Calu3 (cell line): ENCODE measurements around the gene CFAP97D2. TPM values are rescaled to one million over a fixed set of nuclear protein-coding genes. Genes with fewer than 3 reads are reported as not detected.
"Not testable (repeated sequence)": the region's sequence is repeated elsewhere in the genome, so short reads cannot be mapped to it uniquely, and the experiment has no call there.

Source experiments
- BruUV-seq: library from RNA; stranded (reverse); fragments of 400-500 nt; replicated peaks from 2 replicates; lab custom pipeline; 2021; lab: Mats Ljungman, UMichigan
- CTCF ChIA-PET: fragments of 300-600 bp; sonication (Branson Sonifier 250); formaldehyde crosslinking; loops from one replicate; lab custom pipeline; 2022; ENCODE audit warnings: antibody characterized with exemption; lab: Charles Lee
- DNase-seq: peaks from one replicate; pipeline ENCODE4 v3.0.0; 2022
- H3K27ac Mint-ChIP-seq: one replicate; pipeline ENCODE4 v1.8.0; 2022; ENCODE audit warnings: mixed read lengths; ENCODE audit not compliant: unreplicated experiment
- H3K27me3 Mint-ChIP-seq: one replicate; pipeline ENCODE4 v1.8.0; 2022; ENCODE audit warnings: mixed read lengths; ENCODE audit not compliant: unreplicated experiment
- H3K36me3 Mint-ChIP-seq: one replicate; pipeline ENCODE4 v1.8.0; 2022; ENCODE audit warnings: mild to moderate bottlenecking, moderate library complexity, mixed read lengths; ENCODE audit not compliant: insufficient read depth, unreplicated experiment
- H3K4me1 Mint-ChIP-seq: one replicate; pipeline ENCODE4 v1.8.0; 2022; ENCODE audit warnings: mild to moderate bottlenecking, low read depth, mixed read lengths; ENCODE audit not compliant: unreplicated experiment
- H3K4me3 Mint-ChIP-seq: one replicate; pipeline ENCODE4 v1.8.0; 2022; ENCODE audit warnings: mild to moderate bottlenecking, low read depth, moderate library complexity, mixed read lengths; ENCODE audit not compliant: unreplicated experiment
- H3K9me3 Mint-ChIP-seq: one replicate; pipeline ENCODE4 v1.8.0; 2022; ENCODE audit warnings: low read depth, mixed read lengths; ENCODE audit not compliant: unreplicated experiment
- intact Hi-C: fragments of 100-400 bp; cut with micrococcal nuclease; formaldehyde crosslinking; loops from one replicate; pipeline ENCODE4 v1.10.0; 2022; ENCODE audit not compliant: unreplicated experiment
- total RNA-seq: library from RNA; stranded (reverse); gene quantifications from 2 replicates; pipeline ENCODE4 v1.2.3, GENCODE V29; 2022
- TF ChIP-seq, protein P1 (sequence below): fragments of 200-600 bp; IDR thresholded peaks from one replicate; pipeline ENCODE4 v1.8.0; 2022; ENCODE audit warnings: antibody characterized with exemption; ENCODE audit not compliant: unreplicated experiment

Gene CFAP97D2
- total RNA-seq, 1 experiment from 2014 or later, result not detected

DNA sequence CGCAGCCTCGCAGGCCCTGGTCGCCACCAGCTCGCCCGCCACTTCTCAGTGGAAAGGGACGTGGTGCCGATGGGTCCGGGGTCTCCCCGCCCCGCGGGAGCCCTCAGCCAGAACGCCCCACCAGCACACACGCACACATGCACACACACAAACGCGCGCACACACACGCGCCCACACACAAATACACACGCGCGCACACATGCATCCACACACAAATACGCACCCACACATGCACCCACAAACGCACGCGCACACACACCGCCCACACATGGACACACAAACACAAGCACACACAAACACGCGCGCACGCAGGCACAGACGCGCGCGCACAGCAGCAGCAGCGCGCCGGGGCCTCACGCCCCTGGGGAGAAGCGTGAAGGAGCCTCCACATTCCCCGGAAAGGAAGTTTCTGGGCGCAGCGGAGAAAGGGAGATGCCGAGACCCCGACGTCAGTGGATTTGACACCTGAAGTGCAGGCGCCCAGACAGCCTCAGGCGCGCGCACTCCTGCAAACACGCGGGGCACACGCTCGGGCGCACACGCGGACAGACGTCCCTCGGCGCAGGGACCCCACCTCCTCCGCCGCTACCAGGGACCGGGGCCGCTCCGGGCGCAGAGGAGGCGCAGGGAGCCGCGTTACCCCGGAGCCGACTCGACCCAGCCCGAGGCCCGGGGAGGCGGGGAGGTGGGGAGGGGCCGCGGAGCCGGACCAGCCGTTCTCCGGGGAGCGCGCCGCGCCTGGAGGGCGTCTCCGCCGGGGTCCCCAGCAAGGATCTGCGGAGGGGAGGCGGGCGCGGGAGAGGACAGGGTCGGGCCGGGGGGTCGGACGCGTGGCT is 47.3 kb upstream of the CFAP97D2 start:
- BruUV-seq, result no TSS peak
- intact Hi-C loops, result no loop called here
- Mint-ChIP-seq H3K4me1 (peaks cover 6% of the 10 kb centered on the region), H3K4me3 (peak overlapping the region; percentile 73), H3K9me3 (no peaks in the 10 kb centered on the region), H3K36me3 (peaks cover 8% of the 10 kb centered on the region), H3K27me3 (peaks cover 11% of the 10 kb centered on the region), H3K27ac (no peak overlapping the region)
- TF ChIP-seq, protein P1, sequence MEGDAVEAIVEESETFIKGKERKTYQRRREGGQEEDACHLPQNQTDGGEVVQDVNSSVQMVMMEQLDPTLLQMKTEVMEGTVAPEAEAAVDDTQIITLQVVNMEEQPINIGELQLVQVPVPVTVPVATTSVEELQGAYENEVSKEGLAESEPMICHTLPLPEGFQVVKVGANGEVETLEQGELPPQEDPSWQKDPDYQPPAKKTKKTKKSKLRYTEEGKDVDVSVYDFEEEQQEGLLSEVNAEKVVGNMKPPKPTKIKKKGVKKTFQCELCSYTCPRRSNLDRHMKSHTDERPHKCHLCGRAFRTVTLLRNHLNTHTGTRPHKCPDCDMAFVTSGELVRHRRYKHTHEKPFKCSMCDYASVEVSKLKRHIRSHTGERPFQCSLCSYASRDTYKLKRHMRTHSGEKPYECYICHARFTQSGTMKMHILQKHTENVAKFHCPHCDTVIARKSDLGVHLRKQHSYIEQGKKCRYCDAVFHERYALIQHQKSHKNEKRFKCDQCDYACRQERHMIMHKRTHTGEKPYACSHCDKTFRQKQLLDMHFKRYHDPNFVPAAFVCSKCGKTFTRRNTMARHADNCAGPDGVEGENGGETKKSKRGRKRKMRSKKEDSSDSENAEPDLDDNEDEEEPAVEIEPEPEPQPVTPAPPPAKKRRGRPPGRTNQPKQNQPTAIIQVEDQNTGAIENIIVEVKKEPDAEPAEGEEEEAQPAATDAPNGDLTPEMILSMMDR, result no peak
- no peak for DNase-seq
- CTCF ChIA-PET, result no interaction called here

GRCh38 chr13:114132419-114133121 is 46.5 kb upstream of the CFAP97D2 start, which contains the start of gene RASA3:
Gene RASA3, minus strand, starts transcription at chr13:114132623. Its CDS starts 134 bp downstream, at chr13:114132489.
- DNase-seq, result peak; percentile 27
- Mint-ChIP-seq H3K4me1 (peaks cover 6% of the 10 kb centered on the region), H3K27ac (no peak within 1 kb of the TSS), H3K4me3 (peak within 1 kb of the TSS; percentile 73), H3K9me3 (no peaks in the 10 kb centered on the region), H3K27me3 (peaks cover 11% of the 10 kb centered on the region), H3K36me3 (peaks cover 8% of the 10 kb centered on the region)
- TF ChIP-seq, protein P1, result no peak
- CTCF ChIA-PET, result no interaction called here
- intact Hi-C loops, result no loop called here
- BruUV-seq, result no TSS peak

GRCh38 chr13:114133126-114133525 is 45.9 kb upstream of the CFAP97D2 start:
- BruUV-seq, intact Hi-C loops, H3K9me3 Mint-ChIP-seq, H3K4me1 Mint-ChIP-seq, H3K36me3 Mint-ChIP-seq, H3K27ac Mint-ChIP-seq, DNase-seq, CTCF ChIA-PET: not testable (repeated sequence)
- Mint-ChIP-seq H3K27me3 (peaks cover 11% of the 10 kb centered on the region), H3K4me3 (peak overlapping the region; percentile 73)

- Mint-ChIP-seq H3K4me3 (peak overlapping the region; percentile 41), H3K27me3 (peaks cover 11% of the 10 kb centered on the region), H3K27ac (peak overlapping the region; percentile 67)
- H3K36me3 Mint-ChIP-seq, H3K4me1 Mint-ChIP-seq, intact Hi-C loops, DNase-seq, CTCF ChIA-PET, BruUV-seq, H3K9me3 Mint-ChIP-seq: not testable (repeated sequence)
Observed at GRCh38 chr13:114133552-114133951, 45.5 kb upstream of the CFAP97D2 start.

- Mint-ChIP-seq H3K27me3 (peaks cover 11% of the 10 kb centered on the region), H3K4me3 (peak overlapping the region; percentile 41), H3K27ac (peak overlapping the region; percentile 67), H3K9me3 (no peaks in the 10 kb centered on the region), H3K4me1 (peaks cover 6% of the 10 kb centered on the region), H3K36me3 (peaks cover 8% of the 10 kb centered on the region)
- TF ChIP-seq, protein P1, result no peak
- no peak for DNase-seq
- BruUV-seq, result no TSS peak
- CTCF ChIA-PET, result no interaction called here
- intact Hi-C loops, result no loop called here
Observed at GRCh38 chr13:114134111-114134943, 44.7 kb upstream of the CFAP97D2 start.
